HG03175 (cell line): ENCODE data around the gene TBC1D12.

Source experiments
- ATAC-seq: cut with Tn5 transposase; IDR thresholded peaks from one replicate; pipeline ENCODE4 v1.9.1; 2021; ENCODE audit warnings: mild to moderate bottlenecking, moderate library complexity; ENCODE audit not compliant: unreplicated experiment

Gene TBC1D12

GRCh38 chr10:94405406-94405805 lies 3.1 kb downstream of the TBC1D12 start:
- ATAC-seq, result no peak

GRCh38 chr10:94407668-94408067 lies 5.3 kb downstream of the TBC1D12 start:
- no peak for ATAC-seq

- no peak for ATAC-seq
Measured at GRCh38 chr10:94409021-94409657, 6.8 kb downstream of the TBC1D12 start.

- no peak for ATAC-seq
Measured at GRCh38 chr10:94411304-94411703, 9.0 kb downstream of the TBC1D12 start.

GRCh38 chr10:94412449-94412848 lies 10.1 kb downstream of the TBC1D12 start:
- no peak for ATAC-seq

GRCh38 chr10:94413361-94413760 lies 11.0 kb downstream of the TBC1D12 start:
- ATAC-seq, result no peak

- no peak for ATAC-seq
Measured at GRCh38 chr10:94416896-94417295, 14.6 kb downstream of the TBC1D12 start.

- ATAC-seq, result no peak
Measured at GRCh38 chr10:94417321-94417720, 15.0 kb downstream of the TBC1D12 start.

- no peak for ATAC-seq
Measured at GRCh38 chr10:94420516-94420915, 18.2 kb downstream of the TBC1D12 start.

GRCh38 chr10:94420998-94421528 lies 18.7 kb downstream of the TBC1D12 start:
- no peak for ATAC-seq

- ATAC-seq, result no peak
Measured at GRCh38 chr10:94423627-94424026, 21.3 kb downstream of the TBC1D12 start.

- no peak for ATAC-seq
Measured at GRCh38 chr10:94424714-94425337, 22.5 kb downstream of the TBC1D12 start.

GRCh38 chr10:94425942-94426341 lies 23.6 kb downstream of the TBC1D12 start:
- no peak for ATAC-seq

- ATAC-seq, result no peak
Measured at GRCh38 chr10:94427166-94427565, 24.8 kb downstream of the TBC1D12 start.

GRCh38 chr10:94428766-94429707 lies 26.7 kb downstream of the TBC1D12 start:
- ATAC-seq, result no peak

- ATAC-seq, result no peak
Measured at GRCh38 chr10:94430701-94431100, 28.4 kb downstream of the TBC1D12 start.

- no peak for ATAC-seq
Measured at GRCh38 chr10:94432443-94432842, 30.1 kb downstream of the TBC1D12 start.

- no peak for ATAC-seq
Measured at GRCh38 chr10:94439275-94439861, 37.0 kb downstream of the TBC1D12 start.

GRCh38 chr10:94440096-94440495 lies 37.8 kb downstream of the TBC1D12 start:
- ATAC-seq, result no peak

GRCh38 chr10:94443047-94443446 lies 40.7 kb downstream of the TBC1D12 start:
- ATAC-seq, result no peak

- no peak for ATAC-seq
Measured at GRCh38 chr10:94443549-94443948, 41.2 kb downstream of the TBC1D12 start.
